MCF 10A (cell line): ENCODE results near the gene C9orf43. TPM values are rescaled to one million over a fixed set of nuclear protein-coding genes. Genes with fewer than 3 reads are reported as not detected.

Experiments used
- BruUV-seq: library from RNA; stranded (reverse); fragments of 400-500 nt; replicated peaks from 2 replicates; lab custom pipeline; 2021; lab: Mats Ljungman, UMichigan
- CTCF ChIA-PET: fragments of 300-600 bp; sonication (Branson Sonifier 250); formaldehyde crosslinking; extraction: SDS; loops from one replicate; lab custom pipeline; 2021; ENCODE audit warnings: antibody characterized with exemption, inconsistent platforms; lab: Yijun Ruan, JAX
- POLR2A ChIA-PET: fragments of 300-600, 350-650 bp; sonication (Branson Sonifier 250); formaldehyde crosslinking; extraction: SDS; loops from one replicate; lab custom pipeline; 2020; ENCODE audit warnings: antibody characterized with exemption, inconsistent platforms; lab: Yijun Ruan, JAX
- DNase-seq: peaks from one replicate; pipeline ENCODE4 v3.0.0-alpha.2; 2018; ENCODE audit not compliant: unreplicated experiment
- H3K27ac Mint-ChIP-seq: one replicate; pipeline ENCODE4 v1.8.0; 2022; ENCODE audit warnings: mild to moderate bottlenecking, low read depth, mixed read lengths; ENCODE audit not compliant: unreplicated experiment
- H3K27me3 Mint-ChIP-seq: one replicate; pipeline ENCODE4 v1.8.0; 2022; ENCODE audit warnings: mixed read lengths; ENCODE audit not compliant: insufficient read depth, unreplicated experiment
- H3K36me3 Mint-ChIP-seq: one replicate; pipeline ENCODE4 v1.8.0; 2022; ENCODE audit warnings: mild to moderate bottlenecking, moderate library complexity, mixed read lengths; ENCODE audit not compliant: insufficient read depth, unreplicated experiment
- H3K4me1 Mint-ChIP-seq: one replicate; pipeline ENCODE4 v1.8.0; 2022; ENCODE audit warnings: mixed read lengths; ENCODE audit not compliant: insufficient read depth, unreplicated experiment
- H3K4me3 Mint-ChIP-seq: one replicate; pipeline ENCODE4 v1.8.0; 2022; ENCODE audit warnings: mild to moderate bottlenecking, moderate library complexity, mixed read lengths; ENCODE audit not compliant: unreplicated experiment
- H3K9me3 Mint-ChIP-seq: one replicate; pipeline ENCODE4 v1.8.0; 2022; ENCODE audit warnings: mixed read lengths; ENCODE audit not compliant: unreplicated experiment
- intact Hi-C: fragments of 100-400 bp; cut with micrococcal nuclease; formaldehyde crosslinking; loops from 2 replicates; pipeline ENCODE4 v1.14.1; 2022
- total RNA-seq: library from RNA; stranded (reverse); gene quantifications from 2 replicates; pipeline ENCODE4 v1.2.3, GENCODE V29; 2022
- TF ChIP-seq, protein P1 (sequence below): fragments of 200-600 bp; IDR thresholded peaks from one replicate; pipeline ENCODE4 v1.8.0; 2022; ENCODE audit warnings: antibody characterized with exemption, mild to moderate bottlenecking; ENCODE audit not compliant: unreplicated experiment

The C9orf43 gene
- total RNA-seq, 1 experiment from 2014 or later = 0.84 TPM

DNA sequence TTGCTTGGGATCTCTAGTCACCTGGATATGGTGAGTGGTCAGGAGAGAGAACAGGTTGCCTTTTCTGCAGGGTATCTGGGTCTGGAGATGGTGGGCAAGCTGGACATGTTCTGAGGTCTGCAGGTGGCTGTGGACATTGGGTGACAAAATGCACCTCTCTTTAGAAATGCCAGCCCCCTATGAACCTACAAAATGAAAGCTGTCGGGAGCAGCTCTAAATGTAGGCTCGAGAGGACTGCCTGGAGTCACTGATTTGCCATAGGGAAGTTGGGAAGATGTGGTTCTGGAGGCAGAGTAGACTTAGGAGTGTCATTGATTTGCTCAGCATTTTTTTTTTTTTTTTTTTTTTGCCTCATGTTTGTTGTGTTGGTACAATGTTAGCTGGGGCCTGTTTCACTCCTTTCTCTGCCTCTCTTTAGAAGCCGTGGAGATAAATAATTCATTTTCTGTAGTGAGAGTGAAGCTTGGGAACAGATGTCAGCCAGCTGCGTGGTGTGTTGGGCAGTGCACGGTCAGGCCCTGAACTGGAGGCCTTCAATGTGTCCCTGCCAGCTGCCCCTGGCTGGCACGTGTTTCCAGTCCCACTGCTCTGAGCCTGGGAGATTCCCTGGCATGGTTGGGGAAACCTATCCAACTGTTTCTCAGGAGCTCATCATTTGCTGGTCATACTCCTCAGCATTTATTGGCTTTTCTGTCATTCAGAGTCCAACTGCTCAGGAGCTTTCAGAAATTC, 58.3 kb downstream of the C9orf43 start:
- Mint-ChIP-seq H3K27ac (no peak overlapping the region), H3K9me3 (no peaks in the 10 kb centered on the region), H3K36me3 (no peaks in the 10 kb centered on the region), H3K4me1 (no peaks in the 10 kb centered on the region), H3K4me3 (no peak overlapping the region), H3K27me3 (no peaks in the 10 kb centered on the region)
- DNase-seq = no peak
- TF ChIP-seq, protein P1, sequence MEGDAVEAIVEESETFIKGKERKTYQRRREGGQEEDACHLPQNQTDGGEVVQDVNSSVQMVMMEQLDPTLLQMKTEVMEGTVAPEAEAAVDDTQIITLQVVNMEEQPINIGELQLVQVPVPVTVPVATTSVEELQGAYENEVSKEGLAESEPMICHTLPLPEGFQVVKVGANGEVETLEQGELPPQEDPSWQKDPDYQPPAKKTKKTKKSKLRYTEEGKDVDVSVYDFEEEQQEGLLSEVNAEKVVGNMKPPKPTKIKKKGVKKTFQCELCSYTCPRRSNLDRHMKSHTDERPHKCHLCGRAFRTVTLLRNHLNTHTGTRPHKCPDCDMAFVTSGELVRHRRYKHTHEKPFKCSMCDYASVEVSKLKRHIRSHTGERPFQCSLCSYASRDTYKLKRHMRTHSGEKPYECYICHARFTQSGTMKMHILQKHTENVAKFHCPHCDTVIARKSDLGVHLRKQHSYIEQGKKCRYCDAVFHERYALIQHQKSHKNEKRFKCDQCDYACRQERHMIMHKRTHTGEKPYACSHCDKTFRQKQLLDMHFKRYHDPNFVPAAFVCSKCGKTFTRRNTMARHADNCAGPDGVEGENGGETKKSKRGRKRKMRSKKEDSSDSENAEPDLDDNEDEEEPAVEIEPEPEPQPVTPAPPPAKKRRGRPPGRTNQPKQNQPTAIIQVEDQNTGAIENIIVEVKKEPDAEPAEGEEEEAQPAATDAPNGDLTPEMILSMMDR = no peak
- BruUV-seq = no TSS peak
- POLR2A ChIA-PET = no interaction called here
- CTCF ChIA-PET = interaction anchor here (0.6 kb wide), 1 partner anchor 578 kb away, joined by 3 read pairs; no protein-coding TSS in a partner anchor
- intact Hi-C loops = no loop called here

DNA sequence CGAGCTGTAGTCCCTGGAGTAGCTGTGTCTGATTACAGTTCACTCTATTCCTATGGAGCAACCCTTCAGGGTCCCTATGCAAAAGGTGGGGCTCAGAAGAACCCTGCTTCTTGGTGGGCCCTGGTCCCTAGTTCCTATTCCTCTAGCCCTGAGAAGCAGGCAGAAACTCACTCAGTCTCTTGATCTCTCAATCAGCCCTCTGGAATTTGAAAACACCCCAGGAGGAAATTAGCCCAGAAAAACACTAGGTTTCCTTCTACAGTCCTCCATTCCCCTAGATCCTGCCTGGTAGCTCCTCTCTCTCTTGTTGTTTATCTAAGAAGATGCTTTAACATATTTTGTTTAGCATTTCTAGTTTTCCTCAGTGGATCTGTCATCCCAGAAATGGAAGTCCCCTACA, 60.6 kb downstream of the C9orf43 start:
- H3K36me3 Mint-ChIP-seq = no peaks in the 10 kb centered on the region
- H3K27ac Mint-ChIP-seq = no peak overlapping the region
- no peaks in the 10 kb centered on the region for H3K9me3 Mint-ChIP-seq
- POLR2A ChIA-PET = no interaction called here
- H3K27me3 Mint-ChIP-seq = no peaks in the 10 kb centered on the region
- CTCF ChIA-PET = interaction anchor here (0.5 to 2.1 kb wide), 4 partner anchors 23 to 1858 kb away, joined by 4 to 7 read pairs (median 4); no protein-coding TSS in a partner anchor
- DNase-seq = no peak
- no peaks in the 10 kb centered on the region for H3K4me1 Mint-ChIP-seq
- intact Hi-C loops = no loop called here
- no peak overlapping the region for H3K4me3 Mint-ChIP-seq
- no TSS peak for BruUV-seq
- TF ChIP-seq, protein P1 = no peak

GRCh38 chr9:113471566-113471965, 61.0 kb downstream of the C9orf43 start:
- H3K27ac Mint-ChIP-seq = no peak overlapping the region
- intact Hi-C loops = no loop called here
- BruUV-seq = no TSS peak
- no peaks in the 10 kb centered on the region for H3K27me3 Mint-ChIP-seq
- no peak overlapping the region for H3K4me3 Mint-ChIP-seq
- H3K4me1 Mint-ChIP-seq = no peaks in the 10 kb centered on the region
- TF ChIP-seq, protein P1 = no peak
- DNase-seq = no peak
- no peaks in the 10 kb centered on the region for H3K9me3 Mint-ChIP-seq
- no peaks in the 10 kb centered on the region for H3K36me3 Mint-ChIP-seq
- ChIA-PET CTCF (interaction anchor here (0.5 to 2.1 kb wide), 6 partner anchors 24 to 1859 kb away, joined by 3 to 7 read pairs (median 4); no protein-coding TSS in a partner anchor), POLR2A (interaction anchor here (0.6 kb wide), 1 partner anchor 71 kb away, joined by 3 read pairs; no protein-coding TSS in a partner anchor)

DNA sequence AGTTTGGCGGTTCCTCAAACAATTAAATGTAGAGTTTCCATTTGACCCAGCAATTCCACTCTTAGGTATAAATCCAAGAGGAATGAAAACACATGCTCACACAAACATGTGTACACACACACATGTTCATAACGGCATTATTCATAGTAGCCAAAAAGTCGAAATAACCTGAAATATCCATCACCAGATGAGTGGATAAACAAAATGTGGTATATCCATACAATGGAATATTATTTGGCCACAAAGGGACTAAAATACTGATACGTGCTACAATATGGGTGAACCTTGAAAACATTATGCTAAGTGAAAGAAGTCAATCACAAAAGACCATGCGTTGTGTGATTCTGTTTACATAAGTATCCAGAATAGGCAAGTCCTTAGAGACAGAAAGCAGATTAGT, 61.7 kb downstream of the C9orf43 start:
- H3K4me3 Mint-ChIP-seq = no peak overlapping the region
- CTCF ChIA-PET = interaction anchor here (0.6 to 2.1 kb wide), 3 partner anchors 26 to 1560 kb away, joined by 3 to 7 read pairs (median 3); no protein-coding TSS in a partner anchor
- POLR2A ChIA-PET = interaction anchor here (0.6 kb wide), 1 partner anchor 72 kb away, joined by 3 read pairs; no protein-coding TSS in a partner anchor

More for the DNA sequence above, 61.7 kb downstream of the C9orf43 start:
- Mint-ChIP-seq H3K9me3 (no peaks in the 10 kb centered on the region), H3K36me3 (no peaks in the 10 kb centered on the region), H3K4me1 (no peaks in the 10 kb centered on the region), H3K27ac (no peak overlapping the region), H3K27me3 (no peaks in the 10 kb centered on the region)
- TF ChIP-seq, protein P1 = no peak
- no TSS peak for BruUV-seq
- no peak for DNase-seq
- intact Hi-C loops = no loop called here
